ENCODE results near the gene PEAR1. TPM values are rescaled to one million over a fixed set of nuclear protein-coding genes. Genes with fewer than 3 reads are reported as not detected.

The PEAR1 gene
- total and polyA plus RNA-seq, 9 donors, result 12.2 to 35.0 (median 27.7) TPM

- H3K4me3 ChIP-seq (ENCODE audit: low read length), result peak overlapping the region; percentile 6
- H3K36me3 ChIP-seq (ENCODE audit: control insufficient read depth, insufficient read depth, low read length), result no peaks in the 10 kb centered on the region
- no peaks in the 10 kb centered on the region for H3K9me3 ChIP-seq (replicated peaks; ENCODE audit: control insufficient read depth, low read depth, low read length)
- H3K27ac ChIP-seq (ENCODE audit: low read length), result no peak overlapping the region
- peaks cover 30% of the 10 kb centered on the region for H3K4me1 ChIP-seq (ENCODE audit: control insufficient read depth, insufficient read depth, low read length)
- WGBS (ENCODE audit: insufficient coverage), result 4% methylated on average over 64 of the region's 64 CpGs
- peaks cover 68% of the 10 kb centered on the region for H3K27me3 ChIP-seq (ENCODE audit: control insufficient read depth, insufficient read depth, low read length)
- DNase-seq, result peak; percentile 73
These were observed 33.9 kb downstream of the PEAR1 start for GRCh38 chr1:156927215-156928042.

GRCh38 chr1:156928043-156928602, 34.6 kb downstream of the PEAR1 start:
- 18% methylated on average over 4 of the region's 4 CpGs for WGBS (ENCODE audit: insufficient coverage)
- peaks cover 61% of the 10 kb centered on the region for H3K27me3 ChIP-seq (ENCODE audit: control insufficient read depth, insufficient read depth, low read length)

GRCh38 chr1:156929596-156930238, 36.2 kb downstream of the PEAR1 start:
- Histone ChIP-seq H3K4me1 (ENCODE audit: control insufficient read depth, insufficient read depth, low read length) (peaks cover 20% of the 10 kb centered on the region), H3K4me3 (ENCODE audit: low read length) (no peak overlapping the region), H3K36me3 (ENCODE audit: control insufficient read depth, insufficient read depth, low read length) (peaks cover 9% of the 10 kb centered on the region), H3K9me3 (replicated peaks; ENCODE audit: control insufficient read depth, low read depth, low read length) (no peaks in the 10 kb centered on the region), H3K27ac (ENCODE audit: low read length) (no peak overlapping the region), H3K27me3 (ENCODE audit: control insufficient read depth, insufficient read depth, low read length) (peaks cover 45% of the 10 kb centered on the region)
- DNase-seq, result no peak
- 40% methylated on average over 2 of the region's 6 CpGs for WGBS (ENCODE audit: insufficient coverage)

More at GRCh38 chr1:156928043-156928602, 34.6 kb downstream of the PEAR1 start:
- Histone ChIP-seq H3K4me3 (ENCODE audit: low read length) (no peak overlapping the region), H3K36me3 (ENCODE audit: control insufficient read depth, insufficient read depth, low read length) (no peaks in the 10 kb centered on the region), H3K4me1 (ENCODE audit: control insufficient read depth, insufficient read depth, low read length) (peaks cover 32% of the 10 kb centered on the region), H3K9me3 (replicated peaks; ENCODE audit: control insufficient read depth, low read depth, low read length) (no peaks in the 10 kb centered on the region), H3K27ac (ENCODE audit: low read length) (no peak overlapping the region)
- DNase-seq, result no peak

GRCh38 chr1:156930483-156930882, 37.0 kb downstream of the PEAR1 start:
- Histone ChIP-seq H3K36me3 (ENCODE audit: control insufficient read depth, insufficient read depth, low read length) (peaks cover 15% of the 10 kb centered on the region), H3K27me3 (ENCODE audit: control insufficient read depth, insufficient read depth, low read length) (peaks cover 37% of the 10 kb centered on the region), H3K9me3 (replicated peaks; ENCODE audit: control insufficient read depth, low read depth, low read length) (no peaks in the 10 kb centered on the region), H3K27ac (ENCODE audit: low read length) (no peak overlapping the region), H3K4me1 (ENCODE audit: control insufficient read depth, insufficient read depth, low read length) (peaks cover 20% of the 10 kb centered on the region), H3K4me3 (ENCODE audit: low read length) (no peak overlapping the region)
- DNase-seq, result no peak
- 43% methylated on average over 4 of the region's 4 CpGs for WGBS (ENCODE audit: insufficient coverage)

GRCh38 chr1:156931211-156931952, 37.9 kb downstream of the PEAR1 start:
- Histone ChIP-seq H3K27ac (ENCODE audit: low read length) (no peak overlapping the region), H3K4me3 (ENCODE audit: low read length) (no peak overlapping the region), H3K4me1 (ENCODE audit: control insufficient read depth, insufficient read depth, low read length) (peaks cover 20% of the 10 kb centered on the region), H3K36me3 (ENCODE audit: control insufficient read depth, insufficient read depth, low read length) (peaks cover 23% of the 10 kb centered on the region), H3K9me3 (replicated peaks; ENCODE audit: control insufficient read depth, low read depth, low read length) (no peaks in the 10 kb centered on the region), H3K27me3 (ENCODE audit: control insufficient read depth, insufficient read depth, low read length) (peaks cover 31% of the 10 kb centered on the region)
- DNase-seq, result no peak
- 71% methylated on average over 4 of the region's 11 CpGs for WGBS (ENCODE audit: insufficient coverage)

- no peak overlapping the region for H3K4me3 ChIP-seq (ENCODE audit: low read length)
- DNase-seq, result no peak
These were observed 38.6 kb downstream of the PEAR1 start for GRCh38 chr1:156931974-156932710.

GRCh38 chr1:156933136-156933535, 39.6 kb downstream of the PEAR1 start:
- 63% methylated on average over 4 of the region's 6 CpGs for WGBS (ENCODE audit: insufficient coverage)
- peaks cover 14% of the 10 kb centered on the region for H3K27me3 ChIP-seq (ENCODE audit: control insufficient read depth, insufficient read depth, low read length)
- peaks cover 10% of the 10 kb centered on the region for H3K4me1 ChIP-seq (ENCODE audit: control insufficient read depth, insufficient read depth, low read length)
- no peak overlapping the region for H3K4me3 ChIP-seq (ENCODE audit: low read length)
- no peaks in the 10 kb centered on the region for H3K9me3 ChIP-seq (replicated peaks; ENCODE audit: control insufficient read depth, low read depth, low read length)
- H3K36me3 ChIP-seq (ENCODE audit: control insufficient read depth, insufficient read depth, low read length), result peaks cover 41% of the 10 kb centered on the region
- no peak overlapping the region for H3K27ac ChIP-seq (ENCODE audit: low read length)
- no peak for DNase-seq

More at GRCh38 chr1:156931974-156932710, 38.6 kb downstream of the PEAR1 start:
- peaks cover 31% of the 10 kb centered on the region for H3K36me3 ChIP-seq (ENCODE audit: control insufficient read depth, insufficient read depth, low read length)
- H3K9me3 ChIP-seq (replicated peaks; ENCODE audit: control insufficient read depth, low read depth, low read length), result no peaks in the 10 kb centered on the region
- 52% methylated on average over 5 of the region's 8 CpGs for WGBS (ENCODE audit: insufficient coverage)
- peaks cover 19% of the 10 kb centered on the region for H3K4me1 ChIP-seq (ENCODE audit: control insufficient read depth, insufficient read depth, low read length)
- peaks cover 24% of the 10 kb centered on the region for H3K27me3 ChIP-seq (ENCODE audit: control insufficient read depth, insufficient read depth, low read length)
- H3K27ac ChIP-seq (ENCODE audit: low read length), result no peak overlapping the region

GRCh38 chr1:156935505-156936128, 42.1 kb downstream of the PEAR1 start:
- WGBS (ENCODE audit: insufficient coverage), result no CpG with 5 or more reads among the region's 17 CpGs
- Histone ChIP-seq H3K27me3 (ENCODE audit: control insufficient read depth, insufficient read depth, low read length) (no peaks in the 10 kb centered on the region), H3K4me1 (ENCODE audit: control insufficient read depth, insufficient read depth, low read length) (peaks cover 10% of the 10 kb centered on the region), H3K4me3 (ENCODE audit: low read length) (no peak overlapping the region), H3K36me3 (ENCODE audit: control insufficient read depth, insufficient read depth, low read length) (peaks cover 66% of the 10 kb centered on the region), H3K9me3 (replicated peaks; ENCODE audit: control insufficient read depth, low read depth, low read length) (no peaks in the 10 kb centered on the region), H3K27ac (ENCODE audit: low read length) (no peak overlapping the region)
- DNase-seq, result no peak

- no peak for DNase-seq
- H3K36me3 ChIP-seq (ENCODE audit: control insufficient read depth, insufficient read depth, low read length), result peaks cover 72% of the 10 kb centered on the region
- no peaks in the 10 kb centered on the region for H3K9me3 ChIP-seq (replicated peaks; ENCODE audit: control insufficient read depth, low read depth, low read length)
- no peak overlapping the region for H3K4me3 ChIP-seq (ENCODE audit: low read length)
- H3K27ac ChIP-seq (ENCODE audit: low read length), result no peak overlapping the region
- H3K27me3 ChIP-seq (ENCODE audit: control insufficient read depth, insufficient read depth, low read length), result no peaks in the 10 kb centered on the region
- WGBS (ENCODE audit: insufficient coverage), result 100% methylated on average over 2 of the region's 5 CpGs
- peaks cover 10% of the 10 kb centered on the region for H3K4me1 ChIP-seq (ENCODE audit: control insufficient read depth, insufficient read depth, low read length)
These were observed 42.7 kb downstream of the PEAR1 start for GRCh38 chr1:156936191-156936590.

All from muscle of leg (tissue), 11 donors.